ENCODE measurements around the gene FKBP1A.

GRCh38 chr20:1396264-1396663 is 3.4 kb upstream of the FKBP1A start:
- TF ChIP-seq CTCF (IDR thresholded peaks at IDR 0.05) (no peak), POLR2A (IDR thresholded peaks at IDR 0.05) (no peak)
